ENCODE measurements around the gene TRAPPC10.

The TRAPPC10 gene

DNA sequence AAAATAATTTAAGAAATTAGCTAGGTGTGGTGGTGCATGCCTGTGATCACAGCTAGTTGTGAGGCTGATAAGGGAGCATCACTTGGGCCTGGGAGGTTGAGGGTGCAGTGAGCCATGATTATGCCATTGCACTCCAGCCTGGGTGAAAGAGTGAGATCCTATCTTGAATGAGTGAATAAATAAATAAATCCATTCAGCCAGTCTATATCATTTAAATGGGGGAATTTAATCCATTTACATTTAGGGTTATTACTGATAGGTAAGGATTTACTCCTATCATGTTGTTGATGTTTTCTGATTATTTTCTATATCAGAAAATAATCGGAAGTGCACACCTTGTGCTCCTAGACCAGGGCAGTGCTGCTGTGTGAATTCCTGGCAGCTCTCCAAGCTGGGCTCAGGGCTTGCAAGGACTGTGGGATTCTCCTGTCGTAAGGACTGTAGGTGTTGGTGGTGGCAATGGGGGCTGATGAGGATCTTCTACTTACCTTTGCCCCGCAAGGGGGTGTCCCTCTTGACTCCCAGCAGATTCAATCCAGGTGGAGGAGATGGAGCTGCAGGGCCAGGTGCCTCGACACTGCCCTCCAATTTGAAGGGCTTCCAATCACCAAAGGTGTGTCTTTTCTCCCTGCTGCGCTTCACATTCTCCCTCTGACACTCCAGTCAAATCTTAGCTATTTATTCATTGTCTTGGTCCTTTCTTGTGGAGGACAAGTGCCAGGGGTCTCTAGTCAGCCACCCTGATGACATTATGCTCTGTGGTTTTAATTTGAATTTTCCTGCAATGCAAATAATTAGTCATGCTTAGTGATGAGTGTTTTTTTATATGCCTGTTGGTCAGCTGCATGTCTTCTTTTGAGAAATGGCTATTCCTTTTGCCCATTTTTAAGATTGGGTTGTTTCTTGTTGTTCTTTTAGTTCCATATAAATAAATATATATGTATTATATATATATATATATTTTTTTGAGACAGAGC is 14.1 kb upstream of the TRAPPC10 start:
- no peak overlapping the region for H3K27ac ChIP-seq (ENCODE audit: low read depth, low read length)
- no peaks in the 10 kb centered on the region for H3K4me1 ChIP-seq (ENCODE audit: control insufficient read depth, insufficient read depth, low read length)
- no peak overlapping the region for H3K9ac ChIP-seq (ENCODE audit: low read length)
- H3K27me3 ChIP-seq (ENCODE audit: control insufficient read depth, insufficient read depth, low read length), result no peaks in the 10 kb centered on the region
- H3K36me3 ChIP-seq (ENCODE audit: control insufficient read depth, insufficient read depth, low read length), result no peaks in the 10 kb centered on the region
- H3K4me3 ChIP-seq (ENCODE audit: low read length), result no peak overlapping the region

DNA sequence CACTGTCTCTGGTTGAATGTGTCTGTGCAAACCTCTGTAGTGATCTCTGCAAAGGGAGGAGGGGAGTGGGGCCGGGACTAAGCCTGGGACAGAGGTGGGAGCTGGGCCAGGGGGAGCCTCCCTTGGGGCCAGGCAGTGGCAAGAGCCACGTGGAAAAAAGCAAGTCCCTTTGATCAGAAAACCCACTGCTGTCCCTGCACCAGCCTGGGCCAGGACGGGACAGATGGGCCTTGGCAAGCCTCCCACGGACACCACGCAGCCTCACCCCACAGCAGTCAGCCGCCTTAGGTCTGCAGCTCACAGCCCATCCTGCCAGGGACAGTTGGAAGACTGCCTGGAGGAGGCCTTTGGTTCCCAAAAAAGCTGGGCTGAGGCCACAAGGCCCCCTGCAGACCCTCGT is 11.7 kb upstream of the TRAPPC10 start:
- Histone ChIP-seq H3K27ac (ENCODE audit: low read depth, low read length) (no peak overlapping the region), H3K4me1 (ENCODE audit: control insufficient read depth, insufficient read depth, low read length) (no peaks in the 10 kb centered on the region), H3K4me3 (ENCODE audit: low read length) (no peak overlapping the region), H3K36me3 (ENCODE audit: control insufficient read depth, insufficient read depth, low read length) (no peaks in the 10 kb centered on the region), H3K27me3 (ENCODE audit: control insufficient read depth, insufficient read depth, low read length) (no peaks in the 10 kb centered on the region), H3K9ac (ENCODE audit: low read length) (no peak overlapping the region)

DNA sequence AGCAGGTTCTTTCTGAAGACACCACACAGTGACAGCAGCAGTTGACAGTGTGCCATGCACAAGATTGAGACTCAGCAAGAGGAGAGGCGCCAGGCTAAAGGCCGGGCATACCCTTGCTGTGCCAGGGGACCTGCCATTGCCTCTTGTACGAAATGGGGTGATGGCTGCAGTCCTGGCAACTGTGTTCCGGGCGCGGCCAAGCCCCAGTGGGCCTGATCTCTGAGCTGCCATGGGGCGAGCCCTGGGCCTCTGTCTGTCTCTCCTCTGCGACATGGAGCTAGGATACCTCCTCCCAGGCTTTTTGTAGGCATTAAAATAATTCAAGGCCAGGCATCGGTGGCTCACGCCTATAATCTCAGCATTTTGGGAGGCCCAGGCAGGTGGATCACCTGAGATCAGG is 9.6 kb upstream of the TRAPPC10 start:
- Histone ChIP-seq H3K27ac (ENCODE audit: low read depth, low read length) (no peak overlapping the region), H3K9ac (ENCODE audit: low read length) (no peak overlapping the region), H3K36me3 (ENCODE audit: control insufficient read depth, insufficient read depth, low read length) (no peaks in the 10 kb centered on the region)

DNA sequence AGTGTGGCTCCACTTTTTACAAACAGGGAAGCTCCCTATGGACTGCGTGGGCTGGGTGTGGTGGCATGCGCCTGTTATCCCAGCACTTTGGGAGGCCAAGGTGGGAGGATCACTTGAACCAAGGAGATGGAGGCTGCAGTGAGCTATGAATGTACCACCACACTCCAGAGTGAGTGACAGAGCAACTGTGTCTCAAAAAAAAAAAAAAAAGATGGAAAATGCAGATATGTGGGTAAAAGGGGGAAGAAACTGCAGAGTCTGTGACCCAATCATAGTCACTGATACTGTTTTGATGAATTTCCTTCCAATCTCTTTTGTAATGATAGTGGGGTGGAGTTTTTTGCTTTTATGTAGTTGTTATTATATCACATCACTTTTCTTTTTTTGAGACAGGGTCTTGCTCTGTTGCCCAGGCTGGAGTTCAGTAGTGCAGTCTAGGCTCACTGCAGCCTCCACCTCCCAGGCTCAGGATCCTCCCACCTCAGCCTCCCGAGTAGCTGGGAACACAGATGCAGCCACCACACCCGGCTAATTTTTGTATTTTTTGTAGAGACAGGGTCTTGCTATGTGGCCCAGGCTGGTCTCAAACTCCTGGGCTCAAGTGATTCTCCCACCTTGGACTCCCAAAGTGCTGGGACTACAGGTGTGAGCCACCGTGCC is 8.7 kb upstream of the TRAPPC10 start:
- Histone ChIP-seq H3K27ac (ENCODE audit: low read depth, low read length) (no peak overlapping the region), H3K27me3 (ENCODE audit: control insufficient read depth, insufficient read depth, low read length) (no peaks in the 10 kb centered on the region), H3K9ac (ENCODE audit: low read length) (no peak overlapping the region), H3K4me3 (ENCODE audit: low read length) (no peak overlapping the region), H3K36me3 (ENCODE audit: control insufficient read depth, insufficient read depth, low read length) (no peaks in the 10 kb centered on the region), H3K4me1 (ENCODE audit: control insufficient read depth, insufficient read depth, low read length) (no peaks in the 10 kb centered on the region)

More for the DNA sequence above, 9.6 kb upstream of the TRAPPC10 start:
- Histone ChIP-seq H3K4me1 (ENCODE audit: control insufficient read depth, insufficient read depth, low read length) (no peaks in the 10 kb centered on the region), H3K4me3 (ENCODE audit: low read length) (no peak overlapping the region), H3K27me3 (ENCODE audit: control insufficient read depth, insufficient read depth, low read length) (no peaks in the 10 kb centered on the region)

DNA sequence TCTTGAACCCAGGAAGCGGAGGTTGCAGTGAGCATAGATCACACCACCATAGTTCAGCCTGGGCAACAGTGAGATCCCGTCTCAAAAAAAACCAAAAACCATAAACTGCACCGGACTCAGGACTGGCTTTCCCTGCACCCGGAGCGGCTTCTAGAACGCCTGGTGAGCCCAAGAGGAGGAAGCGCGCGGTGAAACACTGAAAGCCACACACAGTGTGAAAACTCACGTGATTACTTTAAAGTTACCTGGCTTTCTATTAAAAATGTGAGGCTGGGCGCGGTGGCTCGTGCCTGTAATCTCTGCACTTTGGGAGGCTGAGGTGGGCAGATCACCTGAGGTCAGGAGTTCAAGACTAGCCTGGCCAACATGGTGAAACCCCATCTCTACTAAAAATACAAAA is 7.0 kb upstream of the TRAPPC10 start:
- Histone ChIP-seq H3K4me1 (ENCODE audit: control insufficient read depth, insufficient read depth, low read length) (no peaks in the 10 kb centered on the region), H3K27ac (ENCODE audit: low read depth, low read length) (no peak overlapping the region)

DNA sequence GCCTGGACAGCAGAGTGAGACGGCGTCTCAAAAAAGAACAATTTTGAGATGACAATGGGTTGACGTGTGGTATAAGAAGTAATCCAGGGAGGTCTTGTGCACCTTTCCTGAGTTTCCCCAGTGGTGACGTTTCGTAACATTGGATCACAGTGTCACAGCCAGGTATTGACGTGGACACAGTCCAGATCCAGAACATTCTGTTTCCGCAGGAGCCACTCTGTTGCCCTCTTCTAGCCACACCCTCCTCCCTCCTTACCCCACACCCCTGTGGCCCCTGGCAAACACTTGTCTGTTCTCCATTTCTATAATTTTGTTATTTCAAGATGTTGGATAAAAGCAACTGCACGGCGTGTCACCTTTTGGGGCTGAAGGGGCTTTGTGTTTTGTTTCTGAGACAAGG is 6.5 kb upstream of the TRAPPC10 start:
- H3K36me3 ChIP-seq (ENCODE audit: control insufficient read depth, insufficient read depth, low read length), result no peaks in the 10 kb centered on the region
- no peak overlapping the region for H3K9ac ChIP-seq (ENCODE audit: low read length)
- no peaks in the 10 kb centered on the region for H3K4me1 ChIP-seq (ENCODE audit: control insufficient read depth, insufficient read depth, low read length)
- H3K27me3 ChIP-seq (ENCODE audit: control insufficient read depth, insufficient read depth, low read length), result no peaks in the 10 kb centered on the region
- H3K4me3 ChIP-seq (ENCODE audit: low read length), result no peak overlapping the region
- H3K27ac ChIP-seq (ENCODE audit: low read depth, low read length), result peak overlapping the region; percentile 82

More for the DNA sequence above, 7.0 kb upstream of the TRAPPC10 start:
- H3K4me3 ChIP-seq (ENCODE audit: low read length), result no peak overlapping the region
- H3K27me3 ChIP-seq (ENCODE audit: control insufficient read depth, insufficient read depth, low read length), result no peaks in the 10 kb centered on the region
- no peaks in the 10 kb centered on the region for H3K36me3 ChIP-seq (ENCODE audit: control insufficient read depth, insufficient read depth, low read length)
- H3K9ac ChIP-seq (ENCODE audit: low read length), result no peak overlapping the region

DNA sequence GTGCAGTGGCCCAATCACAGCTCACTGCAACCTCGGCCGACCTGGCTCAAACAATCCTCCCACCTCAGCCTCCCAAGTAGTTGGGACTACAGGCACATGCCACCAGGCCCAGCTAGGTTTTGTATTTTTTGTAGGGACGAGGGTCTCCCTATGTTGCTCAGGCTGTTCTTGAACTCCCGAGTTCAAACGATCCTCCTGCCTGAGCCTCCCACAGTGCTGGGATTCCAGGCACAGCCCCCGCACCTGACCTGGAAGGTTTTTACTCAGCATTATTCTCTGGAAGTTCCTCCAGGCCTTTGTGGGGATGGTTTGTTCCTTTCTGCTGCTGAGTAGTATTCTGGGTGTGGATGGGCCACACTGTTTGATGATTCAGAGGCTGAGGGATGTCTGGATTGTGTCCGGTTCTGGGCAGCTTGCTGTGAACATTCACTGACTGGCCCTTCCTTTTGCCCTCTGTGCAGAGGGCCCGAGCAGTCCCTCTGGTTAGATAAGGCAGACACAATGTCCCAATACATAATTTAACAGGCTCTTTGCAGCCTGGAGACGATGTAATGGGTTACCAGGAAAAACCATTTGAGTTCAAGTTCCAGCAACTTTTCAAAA is 6.0 kb upstream of the TRAPPC10 start:
- H3K9ac ChIP-seq (ENCODE audit: low read length), result no peak overlapping the region
- H3K4me3 ChIP-seq (ENCODE audit: low read length), result no peak overlapping the region
- H3K27me3 ChIP-seq (ENCODE audit: control insufficient read depth, insufficient read depth, low read length), result no peaks in the 10 kb centered on the region
- H3K4me1 ChIP-seq (ENCODE audit: control insufficient read depth, insufficient read depth, low read length), result no peaks in the 10 kb centered on the region
- peak overlapping the region; percentile 82 for H3K27ac ChIP-seq (ENCODE audit: low read depth, low read length)
- no peaks in the 10 kb centered on the region for H3K36me3 ChIP-seq (ENCODE audit: control insufficient read depth, insufficient read depth, low read length)

DNA sequence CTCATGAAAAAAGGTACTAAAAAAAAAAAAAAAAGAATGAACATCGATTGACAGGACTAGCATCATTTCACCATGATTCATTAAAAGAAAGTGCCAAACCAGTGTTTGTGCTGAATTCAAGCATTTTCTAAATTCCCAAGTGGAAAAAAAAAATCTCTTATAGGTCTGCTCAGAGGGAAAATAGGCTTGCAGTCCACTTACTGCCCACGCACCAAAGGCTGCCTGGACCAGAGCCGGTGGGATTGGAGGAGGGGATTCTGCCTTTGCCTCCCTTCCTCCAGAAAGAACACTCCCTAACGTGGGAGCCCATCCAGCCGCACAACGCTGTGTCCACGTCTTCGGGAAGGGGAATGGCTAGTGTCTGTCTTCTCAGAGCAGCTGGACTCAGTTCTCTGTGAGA is 5.5 kb upstream of the TRAPPC10 start:
- no peaks in the 10 kb centered on the region for H3K4me1 ChIP-seq (ENCODE audit: control insufficient read depth, insufficient read depth, low read length)
- H3K4me3 ChIP-seq (ENCODE audit: low read length), result no peak overlapping the region
- H3K27ac ChIP-seq (ENCODE audit: low read depth, low read length), result peak overlapping the region; percentile 82
- H3K9ac ChIP-seq (ENCODE audit: low read length), result no peak overlapping the region
- H3K36me3 ChIP-seq (ENCODE audit: control insufficient read depth, insufficient read depth, low read length), result no peaks in the 10 kb centered on the region
- no peaks in the 10 kb centered on the region for H3K27me3 ChIP-seq (ENCODE audit: control insufficient read depth, insufficient read depth, low read length)

DNA sequence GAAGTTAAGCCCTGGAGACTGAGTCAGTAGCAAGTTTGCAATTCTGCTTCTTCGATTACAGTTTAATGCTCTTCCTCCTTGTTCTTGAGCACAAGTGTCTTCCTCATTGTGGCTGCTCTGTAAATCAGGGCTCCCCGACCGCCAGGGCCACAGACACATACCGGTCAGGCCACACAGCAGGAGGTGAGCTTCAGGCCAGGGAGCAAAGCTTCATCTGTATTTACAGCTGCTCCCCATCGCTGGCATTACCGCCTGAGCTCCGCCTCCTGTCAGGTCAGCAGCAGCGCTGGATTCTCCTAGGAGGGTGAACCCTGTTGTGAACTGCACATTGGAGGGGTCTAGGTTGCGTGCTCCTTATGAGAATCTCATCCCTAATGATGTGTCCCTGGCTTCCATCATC is 1.7 kb upstream of the TRAPPC10 start:
- H3K36me3 ChIP-seq (ENCODE audit: control insufficient read depth, insufficient read depth, low read length), result no peaks in the 10 kb centered on the region
- no peaks in the 10 kb centered on the region for H3K27me3 ChIP-seq (ENCODE audit: control insufficient read depth, insufficient read depth, low read length)
- no peaks in the 10 kb centered on the region for H3K4me1 ChIP-seq (ENCODE audit: control insufficient read depth, insufficient read depth, low read length)
- no peak overlapping the region for H3K9ac ChIP-seq (ENCODE audit: low read length)
- H3K4me3 ChIP-seq (ENCODE audit: low read length), result no peak overlapping the region
- H3K27ac ChIP-seq (ENCODE audit: low read depth, low read length), result no peak overlapping the region

DNA sequence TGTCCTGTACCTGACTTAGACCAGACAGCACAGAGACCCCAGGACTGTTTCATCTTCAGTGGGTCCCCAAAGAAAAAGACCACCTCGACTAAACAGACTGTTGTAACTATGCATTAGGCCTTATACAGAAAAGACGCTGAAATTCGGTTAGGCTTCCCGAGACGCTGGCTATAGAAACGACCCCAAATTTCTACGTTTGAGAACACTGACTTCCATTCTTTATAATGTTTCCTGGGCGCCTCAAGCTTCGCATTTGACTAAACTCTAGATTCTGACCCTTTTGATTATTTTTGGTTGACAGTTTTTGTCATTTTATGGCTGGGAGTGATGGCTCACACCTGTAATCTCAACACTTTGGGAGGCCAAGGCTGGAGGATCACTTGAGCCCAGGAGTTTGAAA is 986 bp upstream of the TRAPPC10 start:
- Histone ChIP-seq H3K27ac (ENCODE audit: low read depth, low read length) (no peak overlapping the region), H3K36me3 (ENCODE audit: control insufficient read depth, insufficient read depth, low read length) (no peaks in the 10 kb centered on the region), H3K4me3 (ENCODE audit: low read length) (peak overlapping the region; percentile 73), H3K9ac (ENCODE audit: low read length) (no peak overlapping the region), H3K4me1 (ENCODE audit: control insufficient read depth, insufficient read depth, low read length) (no peaks in the 10 kb centered on the region), H3K27me3 (ENCODE audit: control insufficient read depth, insufficient read depth, low read length) (no peaks in the 10 kb centered on the region)

DNA sequence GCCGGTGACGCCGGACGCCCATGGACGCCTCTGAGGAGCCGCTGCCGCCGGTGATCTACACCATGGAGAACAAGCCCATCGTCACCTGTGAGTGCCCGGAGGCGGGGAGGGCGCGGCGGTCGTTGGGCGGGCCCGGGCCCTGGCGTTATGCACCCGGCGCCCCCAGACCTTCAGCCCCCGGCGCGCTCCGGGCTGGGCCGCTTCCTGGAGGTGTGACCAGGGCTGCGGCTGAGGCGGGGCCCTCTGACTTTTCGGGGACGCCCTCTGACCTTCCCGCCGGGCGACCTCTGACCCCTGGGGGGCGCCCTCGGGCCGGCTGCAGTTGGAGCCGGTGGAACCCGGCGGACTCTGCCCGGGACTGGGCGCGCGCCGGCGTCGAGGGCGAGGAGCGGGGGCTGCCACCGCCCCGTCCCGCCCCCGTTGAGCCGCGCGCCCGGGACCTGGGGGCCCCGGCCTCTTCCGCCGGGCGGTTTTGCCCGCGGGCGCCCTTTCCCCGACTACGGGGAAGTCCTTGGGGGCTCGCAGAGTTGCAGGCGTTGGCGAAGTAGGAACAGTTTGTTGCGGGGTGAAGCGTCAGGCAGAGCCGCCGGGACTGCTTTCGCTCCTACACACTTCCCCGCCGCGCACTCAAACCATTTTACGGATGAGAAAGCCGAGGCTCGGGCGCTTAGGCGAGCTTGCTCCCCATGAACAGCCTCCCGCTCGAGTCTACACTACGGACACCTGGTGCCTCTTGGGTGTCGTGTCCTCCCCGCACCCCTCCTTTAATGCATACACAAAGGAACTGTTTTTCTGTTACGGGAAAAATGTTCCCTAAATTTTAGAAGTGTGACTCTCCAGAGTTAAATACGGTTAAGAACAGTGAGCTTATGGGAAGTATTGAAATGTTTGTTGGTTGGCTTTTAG is 618 bp downstream of the TRAPPC10 start:
- peak overlapping the region; percentile 81 for H3K4me3 ChIP-seq (ENCODE audit: low read length)
- no peaks in the 10 kb centered on the region for H3K36me3 ChIP-seq (ENCODE audit: control insufficient read depth, insufficient read depth, low read length)
- H3K27me3 ChIP-seq (ENCODE audit: control insufficient read depth, insufficient read depth, low read length), result no peaks in the 10 kb centered on the region
- no peaks in the 10 kb centered on the region for H3K4me1 ChIP-seq (ENCODE audit: control insufficient read depth, insufficient read depth, low read length)
- peak overlapping the region; percentile 67 for H3K27ac ChIP-seq (ENCODE audit: low read depth, low read length)
- peak overlapping the region; percentile 38 for H3K9ac ChIP-seq (ENCODE audit: low read length)
